H1 (cell line): ENCODE measurements around the gene ACTR1A. TPM values are rescaled to one million over a fixed set of nuclear protein-coding genes. Genes with fewer than 3 reads are reported as not detected.

ENCODE experiments used
- ASH2L ChIP-seq: fragments of 200-600, 300-600 bp; sonication (generic); IDR thresholded peaks from one replicate; pipeline ENCODE4 v1.7.1; 2017; ENCODE audit warnings: low read length
- BACH1 ChIP-seq: IDR thresholded peaks from 2 replicates; pipeline ENCODE4 v1.6.1; 2012; ENCODE audit warnings: low read length, improper control_type of control experiment
- CHD1 ChIP-seq: IDR thresholded peaks from 2 replicates; pipeline ENCODE4 v1.6.1; 2012; ENCODE audit warnings: low read depth, low read length, improper control_type of control experiment
- CHD2 ChIP-seq: IDR thresholded peaks from 2 replicates; pipeline ENCODE4 v1.6.1; 2012; ENCODE audit warnings: low read length, improper control_type of control experiment
- CTBP2 ChIP-seq: IDR thresholded peaks from 2 replicates; pipeline ENCODE4 v1.7.0; 2011; ENCODE audit warnings: borderline replicate concordance, mild to moderate bottlenecking, moderate library complexity, mixed read lengths, low read length; ENCODE audit not compliant: insufficient read depth, insufficient read length
- EP300 ChIP-seq, 2 experiments: IDR thresholded peaks; 1 replicate in 1 of 2; 2 replicates in 1 of 2; pipeline ENCODE4 v1.6.1; 2011 to 2012; ENCODE audit warnings: low read depth in 2 of 2, low read length in 2 of 2, mild to moderate bottlenecking in 2 of 2, borderline replicate concordance in 1 of 2, inconsistent platforms in 1 of 2, moderate library complexity in 1 of 2
- GTF2F1 ChIP-seq: IDR thresholded peaks from 2 replicates; pipeline ENCODE4 v1.6.1; 2012; ENCODE audit warnings: low read depth, low read length, improper control_type of control experiment, borderline replicate concordance
- JUND ChIP-seq: IDR thresholded peaks from 2 replicates; pipeline ENCODE4 v1.6.1; 2011; ENCODE audit warnings: mild to moderate bottlenecking, improper control_type of control experiment, low read length
- KDM1A ChIP-seq: fragments of 200-600, 300-600 bp; sonication (generic); IDR thresholded peaks from 2 replicates; pipeline ENCODE4 v1.7.1; 2016; ENCODE audit warnings: mild to moderate bottlenecking, low read length, borderline replicate concordance
- KDM4A ChIP-seq: IDR thresholded peaks from one replicate; pipeline ENCODE4 v1.7.1; 2012; ENCODE audit warnings: low read depth, mild to moderate bottlenecking, moderate library complexity, low read length, inconsistent platforms; ENCODE audit not compliant: severe bottlenecking
- KDM5A ChIP-seq: fragments of 200-600 bp; IDR thresholded peaks from 2 replicates; pipeline ENCODE4 v1.7.1; 2012; ENCODE audit warnings: mild to moderate bottlenecking, low read length, inconsistent platforms, mixed read lengths
- MAFK ChIP-seq: IDR thresholded peaks from 2 replicates; pipeline ENCODE4 v1.6.1; 2012; ENCODE audit warnings: low read depth, mild to moderate bottlenecking, improper control_type of control experiment, low read length
- NRF1 ChIP-seq: IDR thresholded peaks from 2 replicates; pipeline ENCODE4 v1.6.1; 2011; ENCODE audit warnings: mild to moderate bottlenecking, low read depth, low read length, improper control_type of control experiment
- POLR2A ChIP-seq, 2 experiments: IDR thresholded peaks; 1 replicate in 1 of 2; 2 replicates in 1 of 2; pipeline ENCODE4 v1.6.1; 2011; ENCODE audit warnings: low read depth in 2 of 2, low read length in 2 of 2, mild to moderate bottlenecking in 2 of 2; ENCODE audit errors: control extremely low read depth in 1 of 2
- POLR2AphosphoS5 ChIP-seq: IDR thresholded peaks from 2 replicates; pipeline ENCODE4 v1.6.1; 2011; ENCODE audit warnings: low read depth, low read length
- POU5F1 ChIP-seq: IDR thresholded peaks from 2 replicates; pipeline ENCODE4 v1.6.1; 2011; ENCODE audit warnings: low read depth, mild to moderate bottlenecking, low read length, moderate library complexity
- RAD21 ChIP-seq, 2 experiments: IDR thresholded peaks in 1 of 2; conservative IDR thresholded peaks in 1 of 2; 2 replicates each; pipeline ENCODE4 v1.6.1; 2011; ENCODE audit warnings: low read depth in 2 of 2, low read length in 2 of 2, improper control_type of control experiment in 1 of 2, inconsistent platforms in 1 of 2, mild to moderate bottlenecking in 1 of 2, moderate library complexity in 1 of 2
- RNF2 ChIP-seq: fragments of 200-900, 300-1000 bp; sonication (generic); IDR thresholded peaks from 2 replicates; pipeline ENCODE4 v1.7.1; 2016; ENCODE audit warnings: borderline replicate concordance, low read depth, mild to moderate bottlenecking, antibody characterized with exemption, low read length; ENCODE audit not compliant: poor library complexity, severe bottlenecking; ENCODE audit errors: missing control alignments
- RXRA ChIP-seq: IDR thresholded peaks from 2 replicates; pipeline ENCODE4 v1.6.1; 2011; ENCODE audit warnings: low read depth, mild to moderate bottlenecking, low read length, moderate library complexity; ENCODE audit not compliant: insufficient read depth
- SP2 ChIP-seq: IDR thresholded peaks from 2 replicates; pipeline ENCODE4 v1.6.1; 2012; ENCODE audit warnings: mild to moderate bottlenecking, low read length, inconsistent platforms
- SUZ12 ChIP-seq: fragments of 200-600 bp; sonication (generic); IDR thresholded peaks from 2 replicates; pipeline ENCODE4 v1.6.1; 2012; ENCODE audit warnings: mild to moderate bottlenecking, inconsistent platforms, low read length, moderate library complexity, mixed read lengths
- TAF1 ChIP-seq: IDR thresholded peaks from 2 replicates; pipeline ENCODE4 v1.6.1; 2011; ENCODE audit warnings: mild to moderate bottlenecking, low read depth, low read length
- TAF7 ChIP-seq: optimal IDR thresholded peaks from 2 replicates; pipeline ENCODE3; 2011; ENCODE audit warnings: low read depth, mild to moderate bottlenecking, inconsistent platforms, low read length, moderate library complexity, borderline replicate concordance
- TBP ChIP-seq: IDR thresholded peaks from 2 replicates; pipeline ENCODE4 v1.6.1; 2011; ENCODE audit warnings: low read depth, low read length, improper control_type of control experiment
- polyA plus RNA-seq, 7 experiments: library from polyadenylated mRNA; depleted of rRNA in 3 of 7; stranded (reverse) in 5 of 7; unstranded in 2 of 7; fragments of >200 nt in 5 of 7; fragments of 200-250 nt in 2 of 7; gene quantifications; 1 replicate in 5 of 7; 2 replicates in 1 of 7; 4 replicates in 1 of 7; pipeline versions ENCODE4 v1.2.1 to v1.2.3, GENCODE V29; 2011 to 2013; ENCODE audit warnings: missing spikeins in 2 of 7, mixed read lengths in 2 of 7
- total RNA-seq: library from RNA; stranded (reverse); fragmentation: NEBNext Ultra II Directional; extraction: Animal tissue kit (Norgen Biotek cat#: 25700); gene quantifications from 2 replicates; pipeline ENCODE4 v1.2.1, GENCODE V29; 2021
- TF ChIP-seq, protein P1 (sequence below): IDR thresholded peaks from 2 replicates; pipeline ENCODE4 v1.6.1; 2012; ENCODE audit warnings: inconsistent platforms

Gene ACTR1A
- total and polyA plus RNA-seq, 2 of the 8 experiments (the other 6 are each of a cell fraction or from before 2014, with no cell fraction given), result 78.6 to 86.3 TPM

- 0 out of 2 replicates have a peak, but pooled peaks have one; percentile 5 for TF ChIP-seq NRF1
- TF ChIP-seq RAD21 (IDR thresholded peaks at IDR 0.05 in 1 of 2, conservative IDR thresholded peaks at IDR 0.05 in 1 of 2; ENCODE audit: low read depth in 2 of 2, low read length in 2 of 2), result no peak; a peak in 1 of 4 replicates
- TF ChIP-seq, protein P1, sequence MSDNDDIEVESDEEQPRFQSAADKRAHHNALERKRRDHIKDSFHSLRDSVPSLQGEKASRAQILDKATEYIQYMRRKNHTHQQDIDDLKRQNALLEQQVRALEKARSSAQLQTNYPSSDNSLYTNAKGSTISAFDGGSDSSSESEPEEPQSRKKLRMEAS, result peak; percentile 51; the same call in 1 of the 2 replicates
- TF ChIP-seq RXRA, result no peak
- no peak for TF ChIP-seq KDM1A
- TF ChIP-seq EP300 (IDR thresholded peaks at IDR 0.05; ENCODE audit: borderline replicate concordance in 1 of 2, low read depth in 2 of 2, low read length in 2 of 2), result no peak
- no peak for TF ChIP-seq JUND
- TF ChIP-seq TBP, result no peak
- TF ChIP-seq RNF2, result no peak
- no peak for TF ChIP-seq KDM5A
- TF ChIP-seq GTF2F1, result no peak
- peak; percentile 46; the same call in 1 of the 2 replicates for TF ChIP-seq SUZ12
- TF ChIP-seq POLR2A (IDR thresholded peaks at IDR 0.05; ENCODE audit: control extremely low read depth in 1 of 2, low read depth in 2 of 2, low read length in 2 of 2), result no peak; a peak in 1 of 3 replicates
- no peak for TF ChIP-seq POLR2AphosphoS5
- no peak for TF ChIP-seq CHD2
- TF ChIP-seq MAFK, result no peak
- TF ChIP-seq TAF7, result no peak
- TF ChIP-seq CHD1, result no peak
- TF ChIP-seq SP2, result no peak
- no peak for TF ChIP-seq POU5F1
- TF ChIP-seq TAF1, result peak; percentile 59; the same call in 1 of the 2 replicates
- peak; percentile 62 for TF ChIP-seq KDM4A
- no peak for TF ChIP-seq BACH1
- TF ChIP-seq CTBP2, result no peak
- no peak for TF ChIP-seq ASH2L
Observed at GRCh38 chr10:102450374-102451104, 52.0 kb downstream of the ACTR1A start (continued).
